DND-41 (cell line): Measurements from ENCODE around the gene RNF175.

Experiments used
- ATAC-seq: fragments of 200-7000 bp; cut with Tn5 transposase; 3 replicates; pipeline ENCODE4 v1.9.1; 2021; ENCODE audit warnings: low read depth; ENCODE audit not compliant: insufficient read depth
- DNase-seq: peaks from one replicate; pipeline ENCODE4 v3.0.0-alpha.2; 2020
- H2AFZ ChIP-seq: 2 replicates; pipeline ENCODE4 v1.6.0; 2012; ENCODE audit warnings: low read depth, low read length
- H3K27ac ChIP-seq: 2 replicates; pipeline ENCODE4 v1.5.1; 2012; ENCODE audit warnings: low read length, inconsistent platforms
- H3K27me3 ChIP-seq: fragments of 200-600 bp; sonication (generic); 2 replicates; pipeline ENCODE4 v1.6.0; 2012; ENCODE audit warnings: low read length, mild to moderate bottlenecking, inconsistent platforms; ENCODE audit not compliant: insufficient read depth, poor library complexity
- H3K36me3 ChIP-seq: 2 replicates; pipeline ENCODE4 v1.5.1; 2012; ENCODE audit warnings: low read length, inconsistent platforms; ENCODE audit not compliant: insufficient read depth
- H3K4me1 ChIP-seq: 2 replicates; pipeline ENCODE4 v1.5.1; 2012; ENCODE audit warnings: mild to moderate bottlenecking, low read length; ENCODE audit not compliant: insufficient read depth
- H3K4me2 ChIP-seq: 2 replicates; pipeline ENCODE4 v1.6.0; 2012; ENCODE audit warnings: mild to moderate bottlenecking, moderate library complexity, low read length, inconsistent platforms; ENCODE audit not compliant: insufficient read depth
- H3K4me3 ChIP-seq, 2 experiments: fragments of 200-600 bp in 1 of 2; shearing (Covaris generic) in 1 of 2; 2 replicates each; pipeline ENCODE4 v1.5.1; 2012 to 2016; ENCODE audit warnings: inconsistent platforms in 2 of 2, low read length in 2 of 2, mild to moderate bottlenecking in 2 of 2, low read depth in 1 of 2, moderate library complexity in 1 of 2
- H3K79me2 ChIP-seq: 2 replicates; pipeline ENCODE4 v1.6.0; 2012; ENCODE audit warnings: low read length, inconsistent platforms; ENCODE audit not compliant: insufficient read depth
- H3K9ac ChIP-seq: 2 replicates; pipeline ENCODE4 v1.6.0; 2012; ENCODE audit warnings: low read depth, mild to moderate bottlenecking, inconsistent platforms, low read length, moderate library complexity
- H3K9me3 ChIP-seq: 2 replicates; pipeline ENCODE4 v1.5.1; 2012; ENCODE audit warnings: low read length, moderate library complexity, mild to moderate bottlenecking, inconsistent platforms; ENCODE audit not compliant: insufficient read depth, severe bottlenecking
- H4K20me1 ChIP-seq: 2 replicates; pipeline ENCODE4 v1.6.0; 2012; ENCODE audit warnings: low read length; ENCODE audit not compliant: insufficient read depth
- EZH2 ChIP-seq: IDR thresholded peaks from 3 replicates; pipeline ENCODE4 v1.6.1; 2012; ENCODE audit warnings: borderline replicate concordance, low read depth, mild to moderate bottlenecking, moderate library complexity, low read length, inconsistent platforms; ENCODE audit not compliant: severe bottlenecking
- TF ChIP-seq, protein P1 (sequence below): IDR thresholded peaks from 2 replicates; pipeline ENCODE4 v1.5.1; 2012; ENCODE audit warnings: borderline replicate concordance, low read length, moderate library complexity, mild to moderate bottlenecking; ENCODE audit not compliant: poor library complexity, severe bottlenecking; ENCODE audit errors: extremely low read depth

RNF175 gene

DNA sequence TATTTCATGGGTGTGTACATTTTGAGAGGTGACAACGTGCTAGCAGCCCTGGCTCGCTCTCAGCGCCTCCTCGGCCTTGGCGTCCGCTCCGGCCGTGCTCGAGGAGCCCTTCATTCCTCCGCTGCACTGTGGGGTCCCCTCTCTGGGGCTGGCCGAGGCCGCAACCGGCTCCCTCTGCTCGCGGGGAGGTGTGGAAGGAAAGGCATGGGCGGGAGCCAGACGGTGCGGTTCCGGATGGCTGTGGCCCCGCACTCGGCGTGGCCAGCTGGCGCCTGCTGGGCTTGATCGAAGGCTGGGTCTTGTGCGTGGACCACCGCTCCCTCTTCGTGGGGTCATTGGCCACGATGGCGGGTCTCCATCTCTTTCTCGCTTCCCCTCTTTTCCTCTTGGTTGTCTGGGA is 46.2 kb upstream of the RNF175 start:
- Histone ChIP-seq H3K27ac (no peak overlapping the region), H3K4me2 (no peak overlapping the region), H3K4me3 (no peak overlapping the region), H3K27me3 (no peaks in the 10 kb centered on the region), H2AFZ (no peak overlapping the region), H3K79me2 (no peaks in the 10 kb centered on the region), H3K36me3 (no peaks in the 10 kb centered on the region), H3K4me1 (peaks cover 48% of the 10 kb centered on the region), H3K9ac (no peak overlapping the region), H4K20me1 (no peaks in the 10 kb centered on the region), H3K9me3 (no peaks in the 10 kb centered on the region)
- DNase-seq, result no peak
- ATAC-seq, result no peak
- TF ChIP-seq, protein P1, sequence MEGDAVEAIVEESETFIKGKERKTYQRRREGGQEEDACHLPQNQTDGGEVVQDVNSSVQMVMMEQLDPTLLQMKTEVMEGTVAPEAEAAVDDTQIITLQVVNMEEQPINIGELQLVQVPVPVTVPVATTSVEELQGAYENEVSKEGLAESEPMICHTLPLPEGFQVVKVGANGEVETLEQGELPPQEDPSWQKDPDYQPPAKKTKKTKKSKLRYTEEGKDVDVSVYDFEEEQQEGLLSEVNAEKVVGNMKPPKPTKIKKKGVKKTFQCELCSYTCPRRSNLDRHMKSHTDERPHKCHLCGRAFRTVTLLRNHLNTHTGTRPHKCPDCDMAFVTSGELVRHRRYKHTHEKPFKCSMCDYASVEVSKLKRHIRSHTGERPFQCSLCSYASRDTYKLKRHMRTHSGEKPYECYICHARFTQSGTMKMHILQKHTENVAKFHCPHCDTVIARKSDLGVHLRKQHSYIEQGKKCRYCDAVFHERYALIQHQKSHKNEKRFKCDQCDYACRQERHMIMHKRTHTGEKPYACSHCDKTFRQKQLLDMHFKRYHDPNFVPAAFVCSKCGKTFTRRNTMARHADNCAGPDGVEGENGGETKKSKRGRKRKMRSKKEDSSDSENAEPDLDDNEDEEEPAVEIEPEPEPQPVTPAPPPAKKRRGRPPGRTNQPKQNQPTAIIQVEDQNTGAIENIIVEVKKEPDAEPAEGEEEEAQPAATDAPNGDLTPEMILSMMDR, result no peak
- TF ChIP-seq EZH2, result no peak

DNA sequence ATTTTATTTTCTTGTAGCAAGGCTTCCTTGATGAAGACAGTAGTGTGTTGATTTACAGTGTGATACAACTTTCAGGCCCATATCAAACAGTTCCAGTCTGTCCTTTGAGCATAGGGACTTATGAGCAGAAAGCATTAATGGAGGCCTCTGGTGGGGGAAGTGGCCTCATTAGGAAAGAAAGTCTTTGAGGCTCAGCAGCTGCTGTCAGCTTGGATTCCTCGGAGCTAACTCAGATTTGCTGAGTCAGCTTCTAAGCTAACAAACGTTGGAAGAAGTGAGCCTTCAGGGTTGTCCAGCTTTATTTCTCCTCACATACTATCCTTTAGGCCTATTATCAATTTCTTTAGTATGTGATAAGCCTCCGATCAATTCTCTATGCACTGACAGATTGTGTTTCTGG is 44.9 kb upstream of the RNF175 start:
- no peak overlapping the region for H3K4me2 ChIP-seq
- H3K27me3 ChIP-seq, result no peaks in the 10 kb centered on the region
- no peak overlapping the region for H3K9ac ChIP-seq
- no peaks in the 10 kb centered on the region for H3K36me3 ChIP-seq
- no peaks in the 10 kb centered on the region for H3K79me2 ChIP-seq
- H3K27ac ChIP-seq, result no peak overlapping the region
- H3K4me3 ChIP-seq, result no peak overlapping the region
- peaks cover 41% of the 10 kb centered on the region for H3K4me1 ChIP-seq
- DNase-seq (peak; percentile 30), ATAC-seq (no peak)
- no peaks in the 10 kb centered on the region for H4K20me1 ChIP-seq
- TF ChIP-seq, protein P1, result no peak
- TF ChIP-seq EZH2, result no peak
- no peaks in the 10 kb centered on the region for H3K9me3 ChIP-seq
- H2AFZ ChIP-seq, result peak overlapping the region; percentile 17; the same call in 1 of the 2 replicates

DNA sequence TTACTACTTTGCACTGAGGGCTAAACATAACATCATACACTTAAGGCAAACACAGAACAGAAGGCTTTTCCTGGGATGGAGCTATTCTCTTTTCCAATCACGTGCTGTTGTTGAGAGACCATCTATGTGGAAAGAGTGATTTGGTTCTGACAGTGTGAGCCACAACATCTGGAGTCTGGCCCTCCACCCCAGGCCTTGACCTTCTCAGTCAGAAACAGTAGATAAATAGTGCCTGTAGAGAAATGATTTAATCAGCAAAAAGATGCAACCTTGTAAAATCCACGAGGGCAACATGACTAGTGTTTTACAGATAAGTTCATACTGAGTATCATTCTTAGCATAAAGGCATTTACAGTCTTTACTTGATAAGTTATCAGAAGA is 39.9 kb upstream of the RNF175 start:
- Histone ChIP-seq H3K4me2 (no peak overlapping the region), H3K4me3 (no peak overlapping the region), H3K9me3 (no peaks in the 10 kb centered on the region), H3K27ac (no peak overlapping the region), H3K4me1 (peaks cover 4% of the 10 kb centered on the region; the same call in 1 of the 2 replicates), H3K79me2 (no peaks in the 10 kb centered on the region), H4K20me1 (no peaks in the 10 kb centered on the region), H2AFZ (no peak overlapping the region), H3K27me3 (no peaks in the 10 kb centered on the region), H3K9ac (no peak overlapping the region), H3K36me3 (no peaks in the 10 kb centered on the region)
- ATAC-seq, result no peak
- DNase-seq, result no peak
- TF ChIP-seq, protein P1, result no peak
- no peak for TF ChIP-seq EZH2
